H9 (cell line): ENCODE measurements around the gene DIS3L2. TPM values are rescaled to one million over a fixed set of nuclear protein-coding genes. Genes with fewer than 3 reads are reported as not detected.

Experiments
- DNase-seq: peaks from one replicate; pipeline ENCODE4 v3.0.0-alpha.2; 2017
- H2AFZ ChIP-seq: one replicate; pipeline ENCODE4 v1.6.1; 2013; ENCODE audit warnings: mild to moderate bottlenecking, low read length, control low read depth, moderate library complexity
- H2AK5ac ChIP-seq: 2 replicates; pipeline ENCODE4 v1.6.1; 2013; ENCODE audit warnings: low read length, control low read depth, mixed read lengths; ENCODE audit not compliant: insufficient read length
- H2BK120ac ChIP-seq: one replicate; pipeline ENCODE4 v1.6.1; 2013; ENCODE audit warnings: low read depth, mild to moderate bottlenecking, low read length, control low read depth, inconsistent platforms; ENCODE audit not compliant: poor library complexity, severe bottlenecking
- H2BK12ac ChIP-seq: 2 replicates; pipeline ENCODE4 v1.6.1; 2013; ENCODE audit warnings: low read length, control low read depth, mixed read lengths, low read depth; ENCODE audit not compliant: insufficient read length
- H2BK15ac ChIP-seq: 2 replicates; pipeline ENCODE4 v1.6.1; 2013; ENCODE audit warnings: low read depth, low read length, control low read depth
- H2BK20ac ChIP-seq: one replicate; pipeline ENCODE4 v1.6.1; 2013; ENCODE audit warnings: low read depth, mild to moderate bottlenecking, low read length, control low read depth, inconsistent platforms; ENCODE audit not compliant: poor library complexity, severe bottlenecking
- H2BK5ac ChIP-seq: 2 replicates; pipeline ENCODE4 v1.6.1; 2013; ENCODE audit warnings: low read length, control low read depth, mixed read lengths; ENCODE audit not compliant: insufficient read length
- H3K14ac ChIP-seq: 2 replicates; pipeline ENCODE4 v1.6.1; 2013; ENCODE audit warnings: low read length, control low read depth; ENCODE audit not compliant: insufficient read depth
- H3K18ac ChIP-seq: 2 replicates; pipeline ENCODE4 v1.6.1; 2013; ENCODE audit warnings: low read depth, mild to moderate bottlenecking, mixed read lengths, low read length, control low read depth; ENCODE audit not compliant: insufficient read length
- H3K23ac ChIP-seq: 2 replicates; pipeline ENCODE4 v1.6.1; 2013; ENCODE audit warnings: low read length, control low read depth, mixed read lengths, low read depth; ENCODE audit not compliant: insufficient read length
- H3K23me2 ChIP-seq: 2 replicates; pipeline ENCODE4 v1.6.1; 2013; ENCODE audit warnings: low read depth, mild to moderate bottlenecking, mixed read lengths, low read length, control low read depth; ENCODE audit not compliant: insufficient read length, poor library complexity, severe bottlenecking
- H3K27ac ChIP-seq: 2 replicates; pipeline ENCODE4 v1.5.1; 2013; ENCODE audit warnings: low read length, control low read depth, mixed read lengths, low read depth; ENCODE audit not compliant: insufficient read length
- H3K27me3 ChIP-seq: 2 replicates; pipeline ENCODE4 v1.6.1; 2013; ENCODE audit warnings: low read length, control low read depth, inconsistent platforms; ENCODE audit not compliant: insufficient read depth
- H3K4ac ChIP-seq: 2 replicates; pipeline ENCODE4 v1.6.1; 2013; ENCODE audit warnings: low read depth, mild to moderate bottlenecking, control low read depth, inconsistent platforms, low read length, moderate library complexity
- H3K4me1 ChIP-seq: 2 replicates; pipeline ENCODE4 v1.6.1; 2013; ENCODE audit warnings: low read length, control low read depth, inconsistent platforms; ENCODE audit not compliant: insufficient read depth
- H3K4me2 ChIP-seq: 2 replicates; pipeline ENCODE4 v1.6.1; 2013; ENCODE audit warnings: low read length, control low read depth, mixed read lengths; ENCODE audit not compliant: insufficient read length, insufficient read depth
- H3K56ac ChIP-seq: 2 replicates; pipeline ENCODE4 v1.6.1; 2013; ENCODE audit warnings: low read depth, mild to moderate bottlenecking, mixed read lengths, low read length, control low read depth; ENCODE audit not compliant: insufficient read length
- H3K79me1 ChIP-seq: 2 replicates; pipeline ENCODE4 v1.6.1; 2013; ENCODE audit warnings: low read depth, mild to moderate bottlenecking, moderate library complexity, low read length, control low read depth, inconsistent platforms; ENCODE audit not compliant: insufficient read depth, poor library complexity, severe bottlenecking
- H3K79me2 ChIP-seq: 2 replicates; pipeline ENCODE4 v1.6.1; 2013; ENCODE audit warnings: low read length, control low read depth, inconsistent platforms; ENCODE audit not compliant: insufficient read depth
- H3K9ac ChIP-seq: 2 replicates; pipeline ENCODE4 v1.6.1; 2013; ENCODE audit warnings: low read length, control low read depth, mixed read lengths; ENCODE audit not compliant: insufficient read length; ENCODE audit errors: extremely low read depth
- H3K9me3 ChIP-seq: one replicate; pipeline ENCODE4 v1.6.1; 2013; ENCODE audit warnings: low read depth, low read length, inconsistent platforms; ENCODE audit not compliant: control insufficient read depth
- H3T11ph ChIP-seq: one replicate; pipeline ENCODE4 v1.6.1; 2013; ENCODE audit warnings: mild to moderate bottlenecking, low read length, control low read depth, inconsistent platforms
- H4K20me1 ChIP-seq: one replicate; pipeline ENCODE4 v1.6.1; 2013; ENCODE audit not compliant: control insufficient read depth, insufficient read length, insufficient read depth
- H4K5ac ChIP-seq: 2 replicates; pipeline ENCODE4 v1.6.1; 2013; ENCODE audit warnings: low read depth, mild to moderate bottlenecking, mixed read lengths, low read length, control low read depth; ENCODE audit not compliant: insufficient read length
- H4K8ac ChIP-seq: replicated peaks from 2 replicates; pipeline ENCODE4 v1.6.1; 2013; ENCODE audit warnings: low read length, control low read depth, mixed read lengths, low read depth; ENCODE audit not compliant: insufficient read length
- H4K91ac ChIP-seq: 2 replicates; pipeline ENCODE4 v1.6.1; 2013; ENCODE audit warnings: low read depth, mild to moderate bottlenecking, moderate library complexity, mixed read lengths, low read length, control low read depth; ENCODE audit not compliant: insufficient read length
- H3K27ac Mint-ChIP-seq, 3 experiments: 2 replicates in 2 of 3; 3 replicates in 1 of 3; pipeline ENCODE4 v1.8.0; 2020 to 2021; ENCODE audit warnings: mixed read lengths in 3 of 3, mild to moderate bottlenecking in 1 of 3, moderate library complexity in 1 of 3
- H3K27me3 Mint-ChIP-seq: 2 replicates; pipeline ENCODE4 v1.8.0; 2021; ENCODE audit warnings: low read depth, mild to moderate bottlenecking, moderate library complexity, mixed read lengths
- H3K36me3 Mint-ChIP-seq, 3 experiments: 2 replicates in 2 of 3; 3 replicates in 1 of 3; pipeline ENCODE4 v1.8.0; 2020 to 2021; ENCODE audit warnings: low read depth in 3 of 3, mixed read lengths in 3 of 3; ENCODE audit not compliant: insufficient read depth in 1 of 3
- H3K4me1 Mint-ChIP-seq, 2 experiments: 2 replicates each; pipeline ENCODE4 v1.8.0; 2020; ENCODE audit warnings: mixed read lengths in 2 of 2
- H3K4me3 Mint-ChIP-seq, 2 experiments: 2 replicates in 1 of 2; 3 replicates in 1 of 2; pipeline ENCODE4 v1.8.0; 2020 to 2021; ENCODE audit warnings: mild to moderate bottlenecking in 2 of 2, mixed read lengths in 2 of 2, moderate library complexity in 1 of 2
- H3K9me3 Mint-ChIP-seq, 2 experiments: 2 replicates in 1 of 2; 3 replicates in 1 of 2; pipeline ENCODE4 v1.8.0; 2020; ENCODE audit warnings: mild to moderate bottlenecking in 2 of 2, mixed read lengths in 2 of 2, moderate library complexity in 1 of 2
- CTCF ChIP-seq: fragments of 200-600 bp; sonication (generic); conservative IDR thresholded peaks from 3 replicates; pipeline ENCODE4 v1.8.0; 2021; ENCODE audit warnings: antibody characterized with exemption, mild to moderate bottlenecking
- WGBS: extraction: QIAGEN DNeasy Blood & Tissue Kit; methylation state at CpG from one replicate; pipeline ENCODE4 v1.1.7; 2013; ENCODE audit warnings: missing lambda C conversion rate, low lambda C conversion rate, mixed read lengths; ENCODE audit not compliant: insufficient read length; ENCODE audit errors: extremely low coverage; 5-methylcytosine and 5-hydroxymethylcytosine counted together
- total RNA-seq: library from RNA; stranded (reverse); gene quantifications from 2 replicates; pipeline ENCODE4 v1.2.1, GENCODE V29; 2021

Gene DIS3L2
- total RNA-seq, 1 experiment from 2014 or later = 28.1 TPM

- no peak overlapping the region for H2BK12ac ChIP-seq
- no peak overlapping the region for H3T11ph ChIP-seq
- H3K79me2 ChIP-seq = no peaks in the 10 kb centered on the region
- no peak overlapping the region for H2BK120ac ChIP-seq
- no peaks in the 10 kb centered on the region for H4K20me1 ChIP-seq
- H3K4me3 Mint-ChIP-seq = no peak overlapping the region
- no peak overlapping the region for H3K23ac ChIP-seq
- H3K79me1 ChIP-seq = no peaks in the 10 kb centered on the region
- peaks cover 9 to 10% of the 10 kb centered on the region in 2 experiments; a peak in 3 of 4 replicates for H3K4me1 Mint-ChIP-seq
- H2AK5ac ChIP-seq = no peak overlapping the region
- no peak overlapping the region for H2BK15ac ChIP-seq
- H2BK5ac ChIP-seq = no peak overlapping the region
- no peaks in the 10 kb centered on the region for H3K23me2 ChIP-seq
- H4K91ac ChIP-seq = no peak overlapping the region
- no peak overlapping the region for H4K8ac ChIP-seq
- no peak overlapping the region for H3K9ac ChIP-seq
- H3K27ac Mint-ChIP-seq = no peak overlapping the region
- H4K5ac ChIP-seq = no peak overlapping the region
- H3K4me1 ChIP-seq = no peaks in the 10 kb centered on the region
- no peaks in the 10 kb centered on the region for H3K9me3 ChIP-seq
- H3K4ac ChIP-seq = no peak overlapping the region
- H3K27me3 Mint-ChIP-seq = no peaks in the 10 kb centered on the region
- H3K27me3 ChIP-seq = no peaks in the 10 kb centered on the region
- no peaks in the 10 kb centered on the region for H3K36me3 Mint-ChIP-seq
- WGBS = no CpG with 5 or more reads among the region's 1 CpG
- H3K4me2 ChIP-seq = no peak overlapping the region
- DNase-seq = no peak
- no peak overlapping the region for H3K27ac ChIP-seq
- H3K9me3 Mint-ChIP-seq = no peaks in the 10 kb centered on the region
- H3K18ac ChIP-seq = no peak overlapping the region
- H3K14ac ChIP-seq = no peak overlapping the region
- no peak overlapping the region for H3K56ac ChIP-seq
- no peak overlapping the region for H2AFZ ChIP-seq
- no peak for TF ChIP-seq CTCF
- no peak overlapping the region for H2BK20ac ChIP-seq
Measured at GRCh38 chr2:232124309-232124708, 162.8 kb downstream of the DIS3L2 start.
